Esophagus muscularis mucosa (tissue), 4 donors: Measurements from ENCODE around the gene SMYD4.

Experiments used
- CTCF ChIP-seq, 3 experiments: fragments of 200-600 bp in 2 of 3; fragments of 450-650 bp in 1 of 3; sonication (generic) in 2 of 3; IDR thresholded peaks; one replicate each; pipeline ENCODE4 v1.5.1; 2017 to 2019; ENCODE audit warnings: antibody characterized with exemption in 3 of 3, mild to moderate bottlenecking in 2 of 3, moderate library complexity in 1 of 3
- EP300 ChIP-seq: sonication (generic); formaldehyde crosslinking; IDR thresholded peaks from one replicate; pipeline ENCODE4 v1.6.1; 2017; ENCODE audit warnings: antibody characterized with exemption
- POLR2A ChIP-seq: fragments of 450-650 bp; IDR thresholded peaks from one replicate; pipeline ENCODE4 v1.6.1; 2017; ENCODE audit warnings: antibody characterized with exemption, moderate library complexity, mild to moderate bottlenecking, low read depth
- POLR2AphosphoS5 ChIP-seq, 2 donors: sonication (generic); formaldehyde crosslinking; IDR thresholded peaks; one replicate each; pipeline ENCODE4 v1.6.1; 2017; ENCODE audit warnings: antibody characterized with exemption in 2 of 2

DNA sequence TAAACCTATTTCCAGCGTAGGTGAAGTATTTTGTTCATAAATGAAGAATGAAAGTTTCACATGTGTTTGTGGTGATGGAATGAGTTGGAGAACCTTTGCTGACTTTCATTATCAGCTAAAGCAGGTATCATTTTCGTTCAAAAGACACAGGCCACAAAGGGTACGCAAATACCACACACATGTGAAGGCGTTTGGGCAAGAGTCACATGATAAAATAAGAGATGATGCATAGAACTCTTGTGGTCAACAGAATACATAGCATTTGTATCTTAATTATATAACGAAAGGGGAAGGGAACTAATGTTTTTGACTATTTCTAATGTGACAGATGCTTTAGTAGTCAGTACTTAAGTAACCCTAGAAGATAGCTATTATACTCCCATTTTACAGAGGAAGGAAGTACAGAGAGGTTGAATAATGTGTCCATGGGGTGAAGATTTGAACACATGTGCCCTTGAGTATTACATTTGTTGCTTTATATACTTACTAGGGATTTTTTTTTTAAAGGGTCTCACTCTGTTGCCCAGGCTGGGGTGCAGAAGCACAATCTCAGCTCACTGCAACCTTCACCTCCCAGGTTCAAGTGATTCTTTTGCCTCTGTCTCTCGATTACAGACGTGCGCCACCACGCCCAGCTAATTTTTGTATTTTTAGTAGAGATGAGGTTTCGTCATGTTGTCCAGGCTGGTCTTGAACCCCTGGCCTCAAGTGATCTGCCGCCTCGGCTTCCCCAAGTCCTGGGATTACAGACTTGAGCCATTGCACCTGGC lies 4.9 kb upstream of the SMYD4 start:
- TF ChIP-seq CTCF (IDR thresholded peaks at IDR 0.05), result no peak
- no peak for TF ChIP-seq POLR2A
- TF ChIP-seq POLR2AphosphoS5 (IDR thresholded peaks at IDR 0.05), result no peak
- no peak for TF ChIP-seq EP300
